NCI-H1694 (cell line): ENCODE data around the gene FRRS1L.
A peak's percentile ranks its signal among the peaks of the same experiment; 100 is the strongest.
"Not testable (repeated sequence)": the region's sequence is repeated elsewhere in the genome, so short reads cannot be mapped to it uniquely, and the experiment has no call there.

ENCODE experiments used
- DNase-seq: peaks from one replicate; lab custom pipeline; 2025; lab: John Stamatoyannopoulos, UW

The FRRS1L gene

GRCh38 chr9:109132567-109133021, 34.5 kb downstream of the FRRS1L start:
- DNase-seq: no peak

GRCh38 chr9:109129470-109130197, 37.4 kb downstream of the FRRS1L start:
- DNase-seq: no peak

GRCh38 chr9:109126671-109127070, 40.4 kb downstream of the FRRS1L start:
- DNase-seq: not testable (repeated sequence)

GRCh38 chr9:109124121-109124520, 42.9 kb downstream of the FRRS1L start:
- DNase-seq: no peak

- DNase-seq: no peak
Measured at GRCh38 chr9:109122726-109123621, 44.1 kb downstream of the FRRS1L start.

- DNase-seq: no peak
Measured at GRCh38 chr9:109121232-109121796, 45.7 kb downstream of the FRRS1L start.

GRCh38 chr9:109120204-109120789, 46.8 kb downstream of the FRRS1L start:
- no peak for DNase-seq

- DNase-seq: peak; percentile 96
Measured at GRCh38 chr9:109119439-109120203, 47.4 kb downstream of the FRRS1L start, which contains the start of gene TMEM245. TMEM245 (minus strand) TSS chr9:109119947; CDS start chr9:109119913, 34 bp downstream.

- DNase-seq: no peak
Measured at GRCh38 chr9:109118808-109119438, 48.1 kb downstream of the FRRS1L start.

- no peak for DNase-seq
Measured at GRCh38 chr9:109117856-109118807, 48.9 kb downstream of the FRRS1L start.

GRCh38 chr9:109115931-109116526, 51.0 kb downstream of the FRRS1L start:
- DNase-seq: no peak

- no peak for DNase-seq
Measured at GRCh38 chr9:109114670-109115069, 52.4 kb downstream of the FRRS1L start.

GRCh38 chr9:109113892-109114609, 53.0 kb downstream of the FRRS1L start:
- DNase-seq: no peak

GRCh38 chr9:109113254-109113653, 53.8 kb downstream of the FRRS1L start:
- DNase-seq: no peak

GRCh38 chr9:109110329-109111021, 56.6 kb downstream of the FRRS1L start:
- DNase-seq: no peak

- no peak for DNase-seq
Measured at GRCh38 chr9:109109967-109110328, 57.1 kb downstream of the FRRS1L start.

GRCh38 chr9:109108318-109108717, 58.7 kb downstream of the FRRS1L start:
- no peak for DNase-seq
